NCI-H2196 (cell line): ENCODE data around the gene MLPH.

Experiments used
- DNase-seq: peaks from one replicate; lab custom pipeline; 2025; ENCODE audit not compliant: unreplicated experiment; lab: John Stamatoyannopoulos, UW

The MLPH gene

GRCh38 chr2:237486819-237487448 is at the start of gene MLPH:
MLPH (plus strand) TSS chr2:237487251; CDS start chr2:237493427, 6,176 bp downstream.
- peak; percentile 75 for DNase-seq

GRCh38 chr2:237437566-237437965 is 49.5 kb upstream of the MLPH start:
- DNase-seq: no peak

- peak; percentile 18 for DNase-seq
These were observed 48.7 kb upstream of the MLPH start for GRCh38 chr2:237438080-237438940.

- no peak for DNase-seq
These were observed 46.2 kb upstream of the MLPH start for GRCh38 chr2:237440819-237441281.

GRCh38 chr2:237441605-237442274 is 45.3 kb upstream of the MLPH start:
- DNase-seq: no peak

- DNase-seq: no peak
These were observed 43.0 kb upstream of the MLPH start for GRCh38 chr2:237444071-237444470.

GRCh38 chr2:237445611-237446337 is 41.3 kb upstream of the MLPH start:
- no peak for DNase-seq

- DNase-seq: no peak
These were observed 40.7 kb upstream of the MLPH start for GRCh38 chr2:237446338-237446665.

- no peak for DNase-seq
These were observed 39.6 kb upstream of the MLPH start for GRCh38 chr2:237447496-237447895.

- DNase-seq: no peak
These were observed 38.9 kb upstream of the MLPH start for GRCh38 chr2:237448171-237448570.

GRCh38 chr2:237448626-237449025 is 38.4 kb upstream of the MLPH start:
- DNase-seq: no peak

- DNase-seq: peak; percentile 46
These were observed 37.7 kb upstream of the MLPH start for GRCh38 chr2:237449193-237449881.

GRCh38 chr2:237450108-237450507 is 36.9 kb upstream of the MLPH start:
- no peak for DNase-seq

GRCh38 chr2:237450583-237450982 is 36.5 kb upstream of the MLPH start:
- no peak for DNase-seq

- no peak for DNase-seq
These were observed 35.2 kb upstream of the MLPH start for GRCh38 chr2:237451643-237452469.

- no peak for DNase-seq
These were observed 34.2 kb upstream of the MLPH start for GRCh38 chr2:237452861-237453260.

GRCh38 chr2:237453671-237454070 is 33.4 kb upstream of the MLPH start:
- peak; percentile 64 for DNase-seq

GRCh38 chr2:237455764-237456163 is 31.3 kb upstream of the MLPH start:
- no peak for DNase-seq

- DNase-seq: no peak
These were observed 30.7 kb upstream of the MLPH start for GRCh38 chr2:237456200-237456843.
